NCI-H510A treated with DMSO at 0.1 percent for 48 hours (cell line): ENCODE data around the gene KLHL29.

ENCODE experiments used
- DNase-seq: peaks from one replicate; lab custom pipeline; 2025; lab: John Stamatoyannopoulos, UW

The KLHL29 gene

DNA sequence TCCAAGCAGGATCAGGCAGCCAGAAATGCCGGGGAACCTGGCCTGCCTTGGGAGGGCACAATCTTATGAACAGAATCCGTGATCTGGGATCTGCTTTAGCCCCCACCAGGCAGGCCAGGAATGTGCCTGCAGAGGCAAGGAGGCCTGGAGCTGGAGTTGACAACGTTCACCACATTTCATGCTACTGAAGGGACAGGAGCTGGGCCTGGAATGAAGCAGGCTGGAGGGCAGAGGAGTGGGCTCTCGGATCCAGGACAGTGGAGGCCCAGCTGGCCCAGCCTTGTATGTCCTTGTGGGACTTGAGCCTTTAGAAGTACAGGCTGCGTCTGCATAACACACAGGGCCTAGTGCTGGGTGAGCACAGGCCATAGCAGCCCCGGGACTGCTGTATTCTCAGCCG lies 91.8 kb downstream of the KLHL29 start:
- DNase-seq, result no peak

DNA sequence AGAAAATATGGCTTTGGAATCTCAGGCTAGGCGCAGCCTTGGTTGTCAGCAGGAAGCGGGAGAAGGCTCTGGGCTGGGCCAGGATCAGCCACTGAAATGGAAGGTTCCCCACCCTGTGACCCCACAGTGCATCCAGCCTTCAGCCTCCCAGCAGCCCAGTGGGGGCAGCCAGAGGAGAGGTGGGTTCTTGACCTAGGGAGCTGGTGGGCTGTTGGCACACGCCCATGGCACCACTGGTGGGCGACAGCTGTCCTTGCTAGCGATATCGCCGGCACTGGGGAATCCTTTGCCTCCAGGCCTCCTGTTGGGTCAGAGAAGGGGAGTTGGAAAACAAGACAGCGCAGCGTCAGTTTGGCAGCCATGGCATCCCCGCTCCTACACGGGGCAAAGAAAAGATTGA lies 92.4 kb downstream of the KLHL29 start:
- DNase-seq, result no peak

DNA sequence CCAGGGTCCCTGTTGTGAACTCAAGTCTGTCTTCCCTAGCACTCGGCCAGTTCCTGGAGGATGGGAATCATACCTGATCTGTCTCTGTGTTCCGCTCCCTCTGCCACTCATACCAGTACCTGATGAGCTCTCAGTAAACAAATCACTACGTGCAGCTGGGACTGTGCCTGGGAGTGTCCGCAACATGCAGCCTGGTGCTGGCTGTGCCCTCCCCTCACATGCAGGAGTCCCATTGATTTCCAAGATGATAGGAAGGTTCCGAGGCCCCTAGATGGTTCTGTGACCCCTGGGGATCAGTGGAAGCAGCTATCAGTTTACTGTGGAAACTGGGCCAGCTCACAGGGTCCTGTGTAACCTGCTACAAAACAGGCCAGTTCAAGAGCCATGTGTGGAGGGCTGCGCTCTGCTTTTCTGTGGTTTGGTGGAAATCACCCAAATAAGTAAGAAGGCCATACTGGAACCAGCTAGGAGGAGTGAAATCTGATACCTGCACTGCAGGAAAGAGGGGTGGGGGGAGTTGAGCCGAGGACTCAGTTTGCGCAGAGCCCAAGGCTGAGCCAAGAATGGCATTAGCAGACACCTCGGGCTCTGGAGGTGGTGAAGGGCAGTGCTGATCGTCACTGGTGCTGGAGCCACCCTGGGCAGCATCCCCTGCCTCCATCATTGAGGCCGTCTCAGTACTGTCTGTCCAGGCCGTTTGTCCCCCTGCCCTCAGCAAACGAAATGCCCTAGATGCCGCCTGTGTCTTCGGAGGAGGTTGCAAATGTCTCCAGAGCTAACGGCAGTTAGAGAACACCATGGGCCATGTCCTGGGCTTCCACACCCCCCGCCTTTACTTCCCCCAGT lies 93.3 kb downstream of the KLHL29 start:
- DNase-seq, result peak; percentile 41

GRCh38 chr2:23478933-23479683 lies 94.1 kb downstream of the KLHL29 start:
- no peak for DNase-seq

GRCh38 chr2:23480957-23481797 lies 96.2 kb downstream of the KLHL29 start:
- DNase-seq, result no peak

- DNase-seq, result no peak
Measured at GRCh38 chr2:23482188-23482587, 97.2 kb downstream of the KLHL29 start.

DNA sequence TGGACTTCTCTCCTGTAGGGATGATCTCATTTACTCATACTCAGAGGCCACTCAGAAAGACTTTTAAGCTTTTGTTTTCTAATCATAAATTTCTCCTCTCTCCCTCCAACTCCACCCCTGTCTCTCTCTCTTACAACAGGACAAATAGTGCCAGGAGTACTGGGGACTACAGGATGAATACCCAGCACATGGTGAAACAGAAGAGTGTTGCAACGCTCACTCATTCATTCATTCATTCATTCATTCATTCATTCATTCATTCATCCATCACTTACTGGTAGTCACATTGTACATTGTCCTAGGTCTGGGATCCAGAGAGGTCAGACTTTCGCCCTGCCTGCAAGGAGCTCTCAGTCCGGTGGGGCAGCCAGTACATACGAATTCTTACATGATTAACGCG lies 97.6 kb downstream of the KLHL29 start:
- DNase-seq, result no peak

GRCh38 chr2:23483791-23484190 lies 98.8 kb downstream of the KLHL29 start:
- no peak for DNase-seq

DNA sequence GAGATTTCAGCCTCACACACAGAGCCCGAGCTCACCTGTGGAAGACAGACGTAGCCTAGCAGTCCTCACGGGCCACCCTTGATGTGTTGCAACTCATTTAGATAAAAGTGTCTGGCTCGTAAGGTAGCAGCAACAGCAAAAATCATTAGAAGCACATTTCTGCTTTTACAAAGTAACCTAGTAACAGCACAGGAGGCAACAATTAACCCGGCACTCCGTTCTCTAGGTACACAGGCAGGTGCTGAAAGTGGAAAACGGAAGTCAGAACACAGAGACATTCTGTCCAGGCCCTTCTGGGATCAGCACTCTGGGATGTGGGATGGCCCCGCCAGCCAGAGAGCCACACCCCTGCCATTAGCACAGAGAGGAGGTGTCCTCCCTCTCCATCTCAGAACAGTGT lies 99.3 kb downstream of the KLHL29 start:
- DNase-seq, result no peak

DNA sequence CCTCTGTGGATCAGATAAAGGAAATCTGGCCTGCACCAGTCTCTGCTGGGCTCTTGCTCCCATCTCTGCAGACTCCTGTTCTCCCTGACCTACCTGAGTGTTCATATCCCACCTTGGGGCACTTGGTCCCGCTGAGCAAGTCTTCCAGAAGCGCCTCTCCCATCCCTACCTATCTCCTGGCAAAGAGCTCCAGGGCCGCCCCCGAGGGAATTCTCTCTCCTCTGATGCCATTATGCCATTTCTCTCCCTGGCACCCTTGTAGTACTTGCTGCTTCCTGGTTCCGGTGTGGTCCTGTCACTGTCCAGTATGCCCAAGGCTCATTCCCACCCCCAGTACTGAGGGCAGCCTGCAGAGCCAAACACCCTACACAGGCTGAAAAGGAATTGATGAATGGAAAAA lies 99.8 kb downstream of the KLHL29 start:
- no peak for DNase-seq

DNA sequence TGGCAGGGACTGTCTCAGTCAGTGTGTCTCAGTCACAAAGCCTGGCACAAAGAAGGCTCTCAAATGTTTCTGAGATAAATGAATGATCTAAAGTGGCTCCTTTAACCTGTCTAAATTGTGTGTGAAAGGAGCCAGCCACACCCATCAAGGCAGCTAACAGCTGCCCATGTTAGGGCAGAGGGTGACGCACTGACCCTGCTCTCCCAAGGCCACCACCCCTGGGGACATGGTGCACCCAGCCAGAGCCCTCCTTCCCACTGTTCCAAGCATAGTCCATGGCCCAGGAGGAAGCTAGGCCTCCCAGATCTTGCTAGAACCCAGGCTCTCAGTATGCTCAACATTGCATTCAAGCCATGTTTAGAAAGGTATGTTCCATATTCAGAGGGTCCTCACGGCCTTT lies 100.3 kb downstream of the KLHL29 start:
- no peak for DNase-seq

DNA sequence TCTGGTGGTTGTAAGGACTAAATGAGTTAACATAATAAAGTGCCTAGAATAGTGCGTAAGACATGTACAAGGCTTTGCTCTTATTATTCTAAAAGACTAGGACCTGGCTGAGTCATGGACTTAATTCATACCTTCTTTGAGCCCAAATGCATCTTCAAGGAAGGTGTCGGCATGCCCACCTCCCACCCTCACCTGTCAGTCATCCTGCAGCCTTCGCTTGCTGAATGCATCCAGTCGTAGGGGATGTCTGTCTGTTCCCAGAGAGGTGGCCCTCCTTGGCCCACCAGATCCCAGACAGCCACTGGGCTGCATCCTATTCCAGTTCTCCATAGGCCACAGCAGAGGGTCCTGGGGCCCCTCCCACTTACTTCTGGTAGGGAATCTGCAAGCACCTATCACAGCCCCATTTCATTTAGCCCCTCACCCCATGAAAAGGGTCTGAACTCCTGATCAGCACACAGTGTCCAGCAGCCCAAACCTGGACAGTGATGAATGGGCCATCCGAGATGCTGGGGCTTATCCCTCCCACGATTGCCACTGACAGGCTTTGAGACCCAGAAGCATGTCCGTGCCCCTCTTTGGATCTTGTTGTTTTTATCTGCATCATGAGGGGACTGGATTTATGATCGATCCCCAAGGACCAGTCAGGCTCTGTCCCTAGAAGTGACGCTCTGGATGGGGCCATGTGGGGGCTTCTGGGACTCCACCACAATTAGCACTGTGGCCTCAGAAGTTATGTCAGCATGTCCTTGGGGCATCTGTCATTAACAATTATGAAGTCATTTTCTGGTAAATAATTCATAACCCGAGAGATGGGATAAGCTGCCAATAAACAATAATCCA lies 101.1 kb downstream of the KLHL29 start:
- no peak for DNase-seq

DNA sequence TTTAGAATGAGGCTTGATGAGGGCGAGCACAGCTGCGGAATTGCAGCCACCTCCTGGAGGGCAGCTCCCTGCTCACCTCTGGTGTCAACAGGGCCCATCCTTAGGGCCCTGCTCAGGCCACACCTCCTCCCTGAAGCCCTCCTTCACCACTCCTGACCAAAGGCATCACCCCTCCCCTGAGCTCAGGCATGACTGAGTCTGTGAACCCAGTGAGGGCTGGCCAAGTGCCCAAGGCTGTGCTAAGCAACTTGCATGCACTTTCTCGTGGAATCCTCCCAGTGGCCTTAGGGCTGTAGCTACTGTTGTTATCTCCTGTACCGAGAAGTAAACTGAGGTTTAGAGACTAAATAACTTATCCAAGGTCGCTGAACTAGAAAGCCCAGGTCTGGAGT lies 101.7 kb downstream of the KLHL29 start:
- no peak for DNase-seq

GRCh38 chr2:23487735-23488492 lies 102.9 kb downstream of the KLHL29 start:
- no peak for DNase-seq

DNA sequence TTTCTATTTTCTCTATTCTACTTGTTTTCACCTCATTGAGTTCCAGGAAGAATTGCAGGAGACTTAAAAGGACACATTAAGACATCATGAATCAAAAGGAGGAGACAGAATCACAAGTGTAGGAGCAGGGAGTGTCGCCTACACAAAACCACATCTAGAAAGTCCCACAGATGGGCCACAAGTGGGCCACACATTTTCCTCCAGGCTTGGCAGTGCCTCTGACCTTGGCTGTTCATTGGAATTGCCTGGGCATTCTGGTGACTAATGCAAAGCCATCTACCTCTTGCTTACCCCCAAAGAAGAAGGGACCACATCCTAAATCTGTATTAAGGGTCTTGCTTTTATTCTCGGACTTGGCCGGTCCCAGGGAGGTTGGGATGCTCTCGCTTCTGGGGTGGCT lies 103.6 kb downstream of the KLHL29 start:
- no peak for DNase-seq

DNA sequence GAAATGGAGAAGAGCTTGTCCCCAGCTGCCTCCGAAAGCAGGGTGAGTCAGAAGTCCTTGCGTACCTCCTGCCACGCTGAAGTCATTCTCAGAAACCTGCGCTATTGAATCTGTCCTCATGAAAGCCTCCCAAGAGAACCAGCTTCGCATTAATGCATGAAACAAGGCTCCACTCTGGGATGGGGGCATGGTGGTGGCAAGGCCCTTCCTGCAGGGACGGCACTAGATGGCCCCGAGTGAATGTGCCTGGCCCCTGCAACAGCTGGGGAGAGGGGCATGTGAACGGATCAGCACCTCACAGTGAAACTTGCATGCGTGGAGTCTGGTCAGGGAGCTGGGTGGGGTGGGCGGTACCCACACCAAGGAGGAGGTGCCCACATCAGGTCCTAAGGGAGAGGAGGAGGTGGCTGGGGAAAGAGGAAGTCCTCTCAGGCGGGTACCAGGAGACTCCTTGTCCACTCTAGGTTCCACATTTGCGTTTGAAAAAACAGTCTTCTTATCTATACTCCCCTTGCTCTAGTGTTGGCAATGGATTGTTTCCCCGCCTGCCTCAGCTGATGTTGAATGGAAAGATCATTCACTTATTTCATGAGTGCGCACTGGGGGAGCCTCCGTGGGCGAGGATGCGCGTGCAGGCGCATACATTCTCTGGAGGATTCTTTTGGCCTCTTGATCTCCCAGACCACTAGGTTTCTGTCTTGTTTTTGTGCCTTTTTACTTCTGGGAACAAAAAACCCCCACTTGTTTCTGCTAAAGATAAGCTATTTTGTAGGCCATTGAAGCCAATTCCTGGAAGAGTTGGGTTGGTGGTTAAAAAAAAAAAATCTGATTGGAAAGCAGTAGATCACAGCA lies 104.7 kb downstream of the KLHL29 start:
- no peak for DNase-seq

DNA sequence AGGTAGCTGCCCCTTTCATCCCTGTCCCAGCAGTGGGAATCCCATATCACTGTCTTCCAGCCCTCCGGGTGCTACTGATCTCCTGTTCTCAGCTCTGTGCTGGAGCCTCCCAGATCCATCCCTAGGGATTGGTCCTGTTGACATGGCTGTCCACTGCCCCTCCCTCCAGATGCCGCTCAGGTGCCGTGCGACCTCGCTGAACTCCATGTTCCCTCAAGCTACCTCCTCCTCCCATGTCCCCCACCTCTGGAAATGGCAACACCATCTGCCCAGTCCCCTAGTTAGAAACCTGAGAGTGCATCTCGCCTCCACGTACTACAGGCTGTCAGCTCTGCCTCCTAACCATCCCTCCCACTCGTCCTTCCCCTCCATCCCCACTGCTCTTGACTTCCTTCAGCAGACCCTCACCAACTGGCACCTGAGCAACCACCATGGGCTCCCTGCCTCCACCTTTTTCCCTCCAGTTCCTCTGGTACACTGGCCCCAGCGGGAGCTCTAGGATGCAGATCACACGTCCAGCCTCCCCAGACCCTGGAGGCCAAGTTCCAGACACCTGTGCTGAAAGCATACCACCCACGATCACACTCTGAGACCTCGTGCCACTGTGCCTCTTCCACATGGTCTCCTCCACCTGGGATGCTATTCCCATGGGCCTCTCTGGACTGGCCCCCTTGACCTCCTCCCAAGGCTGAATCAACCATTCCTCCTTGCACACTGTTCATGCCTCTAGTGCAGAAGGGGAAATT lies 106.8 kb downstream of the KLHL29 start:
- DNase-seq, result no peak

DNA sequence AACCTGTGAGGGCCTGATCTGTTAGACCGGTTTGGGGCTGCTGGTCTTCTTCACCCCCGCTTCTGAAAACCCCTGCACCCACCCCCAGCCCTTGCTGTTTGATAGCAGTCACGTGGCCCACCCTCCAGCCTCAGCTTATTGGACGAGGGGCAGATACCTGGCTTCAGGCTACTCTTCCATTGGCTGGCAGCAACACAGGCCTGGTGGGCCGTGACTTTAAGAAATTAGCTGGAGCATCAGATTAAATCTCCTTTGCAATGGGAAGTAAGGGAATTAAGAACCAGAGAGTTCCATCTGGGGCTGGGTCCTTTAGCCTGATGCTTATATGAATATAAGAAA lies 107.3 kb downstream of the KLHL29 start:
- DNase-seq, result no peak

- DNase-seq, result peak; percentile 68
Measured at GRCh38 chr2:23492921-23493320, 107.9 kb downstream of the KLHL29 start.
